Esophagus mucosa (tissue), 1 donor: ENCODE measurements around the gene GLB1L3. TPM values are rescaled to one million over a fixed set of nuclear protein-coding genes. Genes with fewer than 3 reads are reported as not detected.

ENCODE experiments used
- ATAC-seq: fragments of 200-7000 bp; cut with Tn5 transposase; one replicate; pipeline ENCODE4 v1.9.1; 2020
- total RNA-seq: library from RNA; stranded (reverse); gene quantifications from one replicate; pipeline ENCODE4 v1.2.4, GENCODE V29; 2023
- donor health status: DM: yes; HTN: yes; CAD: no.

GLB1L3 gene
- total RNA-seq, 1 donor from 2014 or later: not detected

GRCh38 chr11:134364261-134364660 is 88.1 kb downstream of the GLB1L3 start:
- no peak for ATAC-seq

- no peak for ATAC-seq
Measured at GRCh38 chr11:134365011-134365925, 89.1 kb downstream of the GLB1L3 start.

GRCh38 chr11:134366254-134366653 is 90.1 kb downstream of the GLB1L3 start:
- no peak for ATAC-seq

- no peak for ATAC-seq
Measured at GRCh38 chr11:134367781-134368180, 91.6 kb downstream of the GLB1L3 start.

Other genes with a start within 250 kb of the GLB1L3 start
- 1.7 TPM for gene JAM3, start 207.3 kb upstream of the GLB1L3 start, total RNA-seq
- gene NCAPD3, start 52.4 kb upstream of the GLB1L3 start, total RNA-seq: 13.1 TPM
- gene VPS26B, start 51.7 kb upstream of the GLB1L3 start, total RNA-seq: 24.1 TPM
- 20.0 TPM for gene THYN1, start 23.0 kb upstream of the GLB1L3 start, total RNA-seq
- gene ACAD8, start 22.8 kb upstream of the GLB1L3 start, total RNA-seq: 13.9 TPM
- 2.2 TPM for gene GLB1L2, start 55.6 kb downstream of the GLB1L3 start, total RNA-seq
- gene B3GAT1, start 135.9 kb downstream of the GLB1L3 start, total RNA-seq: 0.08 TPM